HG02798 (cell line): ENCODE measurements around the gene RCAN2.

Experiments used
- ATAC-seq: cut with Tn5 transposase; IDR thresholded peaks from one replicate; pipeline ENCODE4 v1.9.1; 2021; ENCODE audit warnings: mild to moderate bottlenecking; ENCODE audit not compliant: unreplicated experiment, poor library complexity

RCAN2 gene

GRCh38 chr6:46269447-46270229, 221.6 kb downstream of the RCAN2 start:
- ATAC-seq = no peak

GRCh38 chr6:46267515-46267914, 223.7 kb downstream of the RCAN2 start:
- no peak for ATAC-seq

DNA sequence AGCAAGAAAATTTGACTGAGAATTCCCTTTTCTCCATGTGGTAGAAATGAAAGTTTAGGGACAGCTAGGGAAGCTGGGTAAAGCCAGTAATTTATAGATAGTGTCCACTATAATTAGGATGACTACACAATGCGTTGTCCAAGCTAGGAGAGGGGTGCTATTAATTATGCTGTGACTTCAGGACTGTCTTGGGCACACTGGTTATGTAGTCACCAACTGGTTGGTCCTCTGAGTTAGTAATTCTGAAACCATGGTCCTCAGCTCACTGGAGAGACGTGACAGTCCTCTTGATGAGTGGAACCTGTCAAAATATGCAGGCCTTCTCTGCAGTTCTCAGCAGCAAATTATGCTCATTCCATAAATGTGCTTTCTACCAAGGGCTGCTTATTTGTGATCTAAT, 225.9 kb downstream of the RCAN2 start:
- ATAC-seq = no peak

GRCh38 chr6:46263707-46264086, 227.6 kb downstream of the RCAN2 start:
- ATAC-seq = no peak

DNA sequence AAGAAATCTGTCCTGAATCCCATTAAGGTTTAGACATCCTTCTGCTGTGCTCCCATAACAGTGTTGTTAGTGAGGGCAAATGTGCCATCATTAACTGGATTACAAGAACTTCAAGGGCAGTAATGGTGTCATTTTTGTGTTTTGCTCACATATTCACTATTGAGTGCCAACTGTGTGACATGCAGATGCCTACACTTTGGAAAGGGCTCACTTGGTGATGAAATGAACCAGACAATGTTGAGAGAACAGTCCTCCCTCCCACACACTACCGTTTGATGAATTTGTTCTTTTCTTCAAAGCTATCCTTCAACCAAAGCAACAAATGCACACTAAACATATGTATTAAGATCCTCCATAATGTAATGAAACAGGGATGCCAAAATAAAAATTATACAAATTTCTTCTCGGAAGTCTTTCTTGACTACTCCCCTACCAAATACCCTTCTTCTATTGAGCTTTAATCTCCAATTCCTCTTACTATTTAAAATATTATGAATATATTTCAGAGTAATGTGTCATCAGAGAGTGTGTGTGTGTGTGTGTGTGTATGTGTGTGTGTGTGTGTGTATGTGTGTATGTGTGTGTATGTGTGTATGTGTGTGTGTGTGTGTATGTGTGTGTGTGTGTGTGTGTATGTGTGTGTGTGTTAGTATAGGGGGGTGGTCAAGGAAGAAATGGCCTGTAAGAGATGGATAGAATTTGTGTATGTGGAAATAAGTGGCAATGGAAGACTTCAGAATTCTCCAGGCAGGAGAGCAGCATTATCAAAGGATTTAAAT, 228.1 kb downstream of the RCAN2 start:
- ATAC-seq = no peak

DNA sequence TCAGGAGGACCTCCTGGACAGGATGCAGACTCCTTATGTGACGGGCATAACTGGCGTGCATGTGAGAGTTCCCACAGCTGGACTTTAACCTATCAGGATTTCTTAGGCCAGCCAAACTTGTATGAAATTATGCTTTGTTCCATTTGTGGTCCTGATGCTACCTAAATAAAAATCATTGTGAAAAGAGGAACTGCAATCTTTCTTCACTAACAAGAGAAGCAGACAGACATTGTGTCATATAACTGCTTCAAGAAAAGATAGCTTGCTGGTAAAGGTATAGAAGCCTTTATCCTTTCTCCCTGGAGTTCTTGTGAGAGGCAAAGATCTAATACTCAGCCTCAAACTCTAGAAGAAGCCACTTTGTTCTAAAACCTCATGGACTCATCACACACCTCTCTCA, 233.0 kb downstream of the RCAN2 start:
- no peak for ATAC-seq

- no peak for ATAC-seq
These were observed 235.7 kb downstream of the RCAN2 start for GRCh38 chr6:46255528-46255927.

- no peak for ATAC-seq
These were observed 236.3 kb downstream of the RCAN2 start for GRCh38 chr6:46254946-46255345.

GRCh38 chr6:46254331-46254730, 236.9 kb downstream of the RCAN2 start:
- ATAC-seq = no peak

DNA sequence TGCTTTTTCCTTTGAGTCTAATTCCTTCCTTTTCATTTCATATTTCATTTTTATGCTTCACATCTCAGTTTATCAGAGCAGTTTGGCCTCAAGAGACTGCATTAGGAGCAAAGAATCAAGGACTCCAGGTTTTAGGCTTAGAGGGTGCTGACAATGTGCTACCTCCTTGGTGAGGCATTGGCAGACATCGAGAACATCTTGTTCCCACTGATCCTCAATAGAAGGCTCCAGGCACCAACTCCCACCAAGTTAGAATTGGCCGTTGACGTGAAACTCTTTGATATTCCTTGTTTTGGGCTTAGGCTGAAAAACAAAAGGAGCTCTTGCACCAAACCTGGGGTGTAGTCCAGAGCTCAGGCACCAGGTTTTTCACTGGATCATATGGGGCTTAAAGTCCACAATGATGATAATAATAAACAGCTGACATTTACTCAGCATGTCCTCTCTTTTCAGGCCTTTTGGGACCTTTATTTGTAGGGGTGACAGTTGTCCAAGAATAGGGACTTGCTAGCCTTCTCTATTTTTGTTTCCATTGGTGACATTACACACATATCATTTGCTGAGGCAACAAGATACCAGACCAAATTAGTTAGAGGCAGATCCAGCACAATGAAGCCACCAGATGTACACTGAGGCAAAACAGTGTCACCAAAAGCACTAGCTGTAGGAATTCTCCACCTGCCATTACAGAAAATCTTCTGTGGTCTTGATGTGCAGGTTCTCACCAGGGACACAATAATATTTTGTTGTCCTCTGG, 239.5 kb downstream of the RCAN2 start:
- no peak for ATAC-seq

GRCh38 chr6:46248143-46248542, 243.1 kb downstream of the RCAN2 start:
- ATAC-seq = no peak

- ATAC-seq = no peak
These were observed 244.5 kb downstream of the RCAN2 start for GRCh38 chr6:46246727-46247126.

DNA sequence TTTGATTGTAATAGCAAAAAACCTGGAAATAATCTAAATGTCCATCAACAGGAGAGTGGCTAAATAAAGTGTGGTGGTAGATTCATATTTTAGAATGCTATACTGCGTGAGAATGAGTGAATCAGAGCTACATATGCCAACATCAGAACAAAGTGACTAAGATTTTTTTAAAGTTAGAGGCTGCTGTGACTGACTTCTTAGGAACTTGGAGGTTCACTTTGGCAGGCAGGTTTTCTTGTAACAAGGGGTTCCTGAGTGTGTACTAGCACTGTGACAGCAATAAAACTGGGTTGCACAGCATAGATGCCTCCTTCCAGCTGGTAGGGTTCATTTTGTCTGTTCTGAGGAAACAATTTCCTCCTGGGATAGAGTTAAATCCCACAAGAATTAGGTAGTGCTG, 245.2 kb downstream of the RCAN2 start:
- ATAC-seq = no peak

- ATAC-seq = no peak
These were observed 246.6 kb downstream of the RCAN2 start for GRCh38 chr6:46244670-46245069.

DNA sequence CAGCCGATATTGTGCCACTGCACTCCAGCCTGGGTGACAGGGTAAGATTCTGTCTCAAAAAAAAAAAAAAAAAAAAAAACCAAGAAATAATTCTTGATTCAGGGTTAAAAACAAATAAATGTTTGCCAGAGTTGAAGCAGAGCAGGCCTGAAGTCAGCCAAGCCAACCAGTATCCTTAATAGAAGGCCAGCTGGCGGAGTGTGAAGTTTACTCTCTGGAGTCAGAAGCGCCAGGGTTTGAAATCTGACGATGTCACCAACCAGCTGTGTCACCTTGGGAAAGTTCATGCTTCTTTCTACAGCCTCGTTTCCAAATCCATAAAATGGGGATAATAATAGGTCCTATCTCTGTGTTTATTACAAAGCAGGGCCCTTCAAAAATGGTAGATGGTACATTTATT, 247.5 kb downstream of the RCAN2 start:
- ATAC-seq = no peak

- no peak for ATAC-seq
These were observed 248.3 kb downstream of the RCAN2 start for GRCh38 chr6:46242921-46243320.

- ATAC-seq = no peak
These were observed 250.2 kb downstream of the RCAN2 start for GRCh38 chr6:46240866-46241565.

DNA sequence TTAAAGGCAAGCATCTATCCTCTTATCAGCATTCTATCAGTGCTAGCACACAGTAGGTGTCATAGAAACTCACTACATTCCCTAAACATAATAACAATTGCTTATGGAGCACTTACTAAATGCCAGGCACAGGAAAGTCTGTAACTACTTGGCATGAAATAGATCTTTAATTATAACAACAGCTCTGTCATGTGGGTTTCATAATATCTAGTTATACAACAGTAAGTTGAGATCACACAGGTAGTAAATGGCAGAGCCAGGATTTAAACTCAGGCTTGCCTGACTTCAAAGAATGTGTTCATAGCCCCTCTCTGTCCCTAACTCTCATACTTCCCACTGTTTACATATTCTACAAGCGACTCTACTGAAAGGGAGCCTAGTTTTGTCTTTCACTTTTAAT, 254.5 kb downstream of the RCAN2 start:
- no peak for ATAC-seq

- no peak for ATAC-seq
These were observed 256.0 kb downstream of the RCAN2 start for GRCh38 chr6:46235242-46235641.

DNA sequence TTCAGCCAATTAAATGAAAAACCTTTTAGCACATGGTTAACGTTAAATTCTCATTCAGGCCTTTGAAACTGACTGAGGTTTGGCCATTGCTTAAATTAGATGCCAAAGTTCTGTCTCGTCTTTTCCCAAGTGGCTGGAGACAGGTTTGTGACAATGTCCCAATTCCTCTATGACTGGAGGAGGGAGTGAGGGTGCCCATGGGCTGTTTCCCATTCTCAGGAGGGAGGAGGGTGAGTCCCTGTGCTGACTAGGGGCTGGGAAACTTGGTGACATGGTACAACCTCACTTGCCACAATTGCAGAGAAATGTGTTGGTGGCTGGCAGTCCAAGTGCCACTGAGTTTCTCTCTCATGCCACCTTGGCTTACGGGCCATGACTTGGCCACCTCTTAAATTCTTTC, 256.5 kb downstream of the RCAN2 start:
- no peak for ATAC-seq

DNA sequence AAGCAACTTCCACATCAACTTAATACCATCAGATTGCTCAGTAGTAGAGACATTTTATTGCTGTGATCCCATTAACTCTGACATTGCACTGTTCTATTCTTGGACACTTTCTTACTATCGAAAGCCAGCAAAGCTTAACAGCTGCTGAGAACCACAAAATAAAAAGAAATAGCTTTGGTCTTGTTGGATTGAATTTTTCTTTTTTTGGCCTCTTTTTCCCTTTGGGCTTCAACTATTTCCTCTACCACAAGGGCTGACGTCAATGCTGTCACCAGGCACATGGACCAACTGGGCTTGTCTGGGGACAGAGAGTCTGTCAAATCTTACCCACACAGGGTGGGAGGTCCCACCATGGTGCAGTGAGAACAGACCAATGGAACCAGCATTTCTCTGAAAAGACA, 257.1 kb downstream of the RCAN2 start:
- ATAC-seq = no peak
